Urothelium cell line (cell line): ENCODE results near the gene EIPR1.

Experiments
- DNase-seq: peaks from one replicate; pipeline ENCODE4 v3.0.0; 2011; ENCODE audit warnings: low spot score, mixed read lengths
- FAIRE-seq: peaks from 2 replicates; lab custom pipeline; 2011; peaks lifted over from hg19 to GRCh38; lab: Jason Lieb, UNC

Gene EIPR1

GRCh38 chr2:3277748-3278520 is 99.7 kb downstream of the EIPR1 start:
- DNase-seq, result no peak
- no peak for FAIRE-seq

GRCh38 chr2:3277050-3277747 is 100.4 kb downstream of the EIPR1 start:
- FAIRE-seq, result no peak
- DNase-seq, result no peak

GRCh38 chr2:3272761-3273160 is 104.9 kb downstream of the EIPR1 start:
- FAIRE-seq, result no peak

GRCh38 chr2:3270095-3270478 is 107.5 kb downstream of the EIPR1 start:
- DNase-seq (no peak), FAIRE-seq (no peak)

More at GRCh38 chr2:3272761-3273160, 104.9 kb downstream of the EIPR1 start:
- DNase-seq, result no peak

GRCh38 chr2:3269425-3270094 is 108.1 kb downstream of the EIPR1 start:
- no peak for DNase-seq
- no peak for FAIRE-seq

- FAIRE-seq (no peak), DNase-seq (no peak)
These were observed 109.0 kb downstream of the EIPR1 start for GRCh38 chr2:3268705-3269029.

- FAIRE-seq (no peak), DNase-seq (no peak)
These were observed 109.5 kb downstream of the EIPR1 start for GRCh38 chr2:3267869-3268704.

- no peak for FAIRE-seq
- no peak for DNase-seq
These were observed 110.4 kb downstream of the EIPR1 start for GRCh38 chr2:3266925-3267867.

- DNase-seq, result no peak
- FAIRE-seq, result no peak
These were observed 111.4 kb downstream of the EIPR1 start for GRCh38 chr2:3265981-3266924.

- DNase-seq (no peak), FAIRE-seq (no peak)
These were observed 112.1 kb downstream of the EIPR1 start for GRCh38 chr2:3265471-3265870.

- FAIRE-seq, result no peak
- no peak for DNase-seq
These were observed 113.4 kb downstream of the EIPR1 start for GRCh38 chr2:3264010-3264744.

- no peak for FAIRE-seq
- DNase-seq, result no peak
These were observed 114.1 kb downstream of the EIPR1 start for GRCh38 chr2:3263487-3263886.

- FAIRE-seq, result no peak
These were observed 114.9 kb downstream of the EIPR1 start for GRCh38 chr2:3262437-3263388.

GRCh38 chr2:3261511-3261910 is 116.1 kb downstream of the EIPR1 start:
- DNase-seq (no peak), FAIRE-seq (no peak)

More at GRCh38 chr2:3262437-3263388, 114.9 kb downstream of the EIPR1 start:
- no peak for DNase-seq

- FAIRE-seq (no peak), DNase-seq (no peak)
These were observed 116.7 kb downstream of the EIPR1 start for GRCh38 chr2:3260959-3261358.

GRCh38 chr2:3257826-3258225 is 119.8 kb downstream of the EIPR1 start:
- DNase-seq (no peak), FAIRE-seq (no peak)

GRCh38 chr2:3257166-3257565 is 120.5 kb downstream of the EIPR1 start:
- DNase-seq (no peak), FAIRE-seq (no peak)
